HG02642 (cell line): Measurements from ENCODE around the gene LRIG3.
"Not testable (repeated sequence)": the region's sequence is repeated elsewhere in the genome, so short reads cannot be mapped to it uniquely, and the experiment has no call there.

Experiments used
- ATAC-seq: cut with Tn5 transposase; IDR thresholded peaks from one replicate; pipeline ENCODE4 v1.9.1; 2021; ENCODE audit warnings: mild to moderate bottlenecking; ENCODE audit not compliant: unreplicated experiment, poor library complexity

LRIG3 gene

DNA sequence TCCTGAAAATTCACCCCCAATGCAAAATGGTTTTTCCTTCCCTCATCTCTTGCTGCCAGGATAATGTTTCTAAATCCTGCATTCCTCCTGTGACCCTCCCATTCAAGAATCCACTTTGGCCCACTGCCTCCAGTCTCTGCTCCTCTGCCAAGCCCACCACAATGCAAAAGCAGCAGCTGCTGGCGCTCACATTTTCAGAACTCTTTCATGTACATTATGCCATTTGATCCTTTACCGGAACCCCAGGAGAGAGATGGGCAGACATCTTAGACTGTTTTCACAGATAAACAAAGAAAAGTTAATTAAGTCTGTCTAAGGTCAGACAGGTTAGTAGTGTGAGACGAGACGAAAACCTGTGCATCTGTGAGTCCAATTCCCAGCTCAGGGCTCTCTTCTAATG lies 12.9 kb downstream of the LRIG3 start:
- no peak for ATAC-seq

DNA sequence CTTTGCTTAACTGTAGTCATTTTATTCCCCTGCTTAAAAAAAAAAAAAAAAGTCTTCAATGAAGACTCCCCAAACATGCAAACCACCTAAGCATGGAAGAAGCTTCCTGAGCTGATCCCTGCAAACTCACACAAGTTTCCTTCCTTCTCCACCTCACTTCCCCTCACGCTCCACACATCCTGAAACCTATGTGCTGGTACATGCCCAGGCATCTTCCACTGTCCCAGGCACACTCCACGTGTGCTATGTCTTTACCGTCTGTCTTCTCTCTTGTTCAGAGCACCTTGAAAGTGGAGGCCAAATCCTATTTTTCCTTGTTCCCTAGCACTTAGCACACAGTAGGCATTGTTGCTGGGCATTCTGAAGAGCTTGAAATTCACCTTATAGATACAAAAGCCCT lies 13.4 kb downstream of the LRIG3 start:
- ATAC-seq = no peak

DNA sequence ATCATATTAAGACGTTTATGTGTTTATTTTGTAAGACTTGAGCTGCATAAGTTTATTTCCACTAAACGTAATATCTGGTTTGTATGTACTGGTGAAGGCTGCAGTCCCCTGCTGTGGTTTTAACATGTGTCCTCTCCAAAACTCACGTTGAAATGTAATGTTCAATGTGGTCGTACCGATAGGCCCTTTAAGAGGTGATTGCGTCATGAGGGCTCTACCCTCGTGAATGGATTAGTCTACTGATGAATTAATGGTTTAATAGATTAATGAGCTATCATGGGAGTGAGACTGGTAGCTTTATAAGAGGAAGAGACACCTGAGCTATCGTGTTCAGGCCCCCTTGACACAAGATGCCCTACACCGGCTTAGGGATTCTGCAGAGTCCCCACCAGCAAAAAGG lies 14.9 kb downstream of the LRIG3 start:
- ATAC-seq = no peak

DNA sequence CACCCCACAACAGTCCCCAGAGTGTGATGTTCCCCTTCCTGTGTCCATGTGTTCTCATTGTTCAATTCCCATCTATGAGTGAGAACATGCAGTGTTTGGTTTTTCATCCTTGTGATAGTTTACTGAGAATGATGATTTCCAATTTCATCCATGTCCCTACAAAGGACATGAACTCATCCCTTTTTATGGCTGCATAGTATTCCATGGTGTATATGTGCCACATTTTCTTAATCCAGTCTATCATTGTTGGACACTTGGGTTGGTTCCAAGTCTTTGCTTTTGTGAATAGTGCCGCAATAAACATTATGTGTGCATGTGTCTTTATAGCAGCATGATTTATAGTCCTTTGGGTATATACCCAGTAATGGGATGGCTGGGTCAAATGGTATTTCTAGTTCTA lies 17.6 kb downstream of the LRIG3 start:
- ATAC-seq = not testable (repeated sequence)

DNA sequence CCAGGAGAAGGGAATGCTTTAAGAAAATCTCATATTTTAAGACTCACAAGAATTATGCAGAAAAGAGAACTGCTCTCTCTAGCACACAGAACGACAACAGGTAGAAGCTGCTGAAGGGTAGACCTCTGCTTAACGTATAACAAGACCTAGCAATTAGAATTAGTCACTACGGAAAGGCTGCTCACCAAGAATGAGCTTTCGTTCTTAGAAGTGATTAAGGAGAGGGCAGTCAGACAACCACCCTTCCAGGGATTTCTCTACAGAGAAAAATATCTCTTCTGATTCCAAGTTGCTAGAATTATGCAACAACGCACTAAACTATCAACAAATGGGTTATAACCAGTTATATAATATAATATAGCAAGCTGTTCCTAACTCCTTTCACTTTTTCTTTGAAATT lies 18.6 kb downstream of the LRIG3 start:
- ATAC-seq = no peak

DNA sequence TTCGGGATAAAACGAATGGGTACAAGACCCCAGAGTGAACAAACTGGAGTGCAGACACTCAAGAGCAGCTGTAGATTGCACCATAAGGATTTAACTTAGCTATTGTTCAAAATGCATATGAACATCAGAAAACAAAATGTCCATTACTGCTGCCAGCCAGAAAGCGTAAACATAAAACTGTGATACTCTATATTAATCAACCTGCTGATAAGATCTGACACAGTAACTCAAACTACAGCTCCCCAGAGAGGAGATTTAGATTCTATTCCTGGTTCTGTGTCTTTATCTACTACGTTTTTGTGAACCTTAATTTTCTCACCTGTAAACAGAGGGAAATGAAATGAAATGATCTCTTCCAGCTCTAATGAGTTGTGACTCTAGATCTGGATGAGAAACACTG lies 22.3 kb downstream of the LRIG3 start:
- no peak for ATAC-seq

DNA sequence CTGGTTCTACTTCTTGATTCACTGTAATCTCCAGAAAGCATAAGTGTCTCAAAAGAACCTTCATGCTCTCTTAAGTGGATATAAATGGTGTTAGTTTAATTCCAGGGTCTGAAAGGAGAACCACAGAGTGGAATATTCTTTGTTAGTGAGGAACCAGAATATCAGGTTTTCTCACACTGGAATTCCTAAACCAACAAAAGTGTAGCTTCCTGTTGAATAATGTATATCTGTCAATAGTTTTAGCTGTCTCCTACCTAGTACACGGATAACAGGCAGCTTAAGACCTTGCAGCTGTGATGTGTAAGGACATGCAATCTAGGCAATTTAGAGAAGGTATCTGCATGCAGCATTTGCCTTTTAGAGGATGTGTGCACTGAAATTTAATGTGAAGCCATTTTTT lies 24.0 kb downstream of the LRIG3 start:
- no peak for ATAC-seq

DNA sequence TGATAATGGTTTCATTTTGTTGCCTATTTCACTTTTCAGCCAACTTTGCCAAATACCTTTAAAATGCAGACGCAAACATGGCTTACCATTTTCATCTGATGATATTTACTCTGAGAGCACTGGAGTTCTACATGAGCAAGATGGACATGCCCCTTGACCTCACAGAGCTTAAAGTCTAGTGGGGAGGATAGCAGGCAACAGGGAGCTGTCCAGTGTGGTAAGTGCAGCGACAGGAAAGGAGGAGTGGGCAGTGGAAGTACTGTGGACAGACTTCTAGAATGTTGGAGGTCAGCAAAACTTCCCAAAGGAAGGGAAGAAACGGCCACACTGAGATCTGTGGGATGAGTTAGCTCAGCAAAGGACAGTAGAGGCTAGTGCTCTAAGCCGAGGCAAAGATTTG lies 25.3 kb downstream of the LRIG3 start:
- no peak for ATAC-seq

DNA sequence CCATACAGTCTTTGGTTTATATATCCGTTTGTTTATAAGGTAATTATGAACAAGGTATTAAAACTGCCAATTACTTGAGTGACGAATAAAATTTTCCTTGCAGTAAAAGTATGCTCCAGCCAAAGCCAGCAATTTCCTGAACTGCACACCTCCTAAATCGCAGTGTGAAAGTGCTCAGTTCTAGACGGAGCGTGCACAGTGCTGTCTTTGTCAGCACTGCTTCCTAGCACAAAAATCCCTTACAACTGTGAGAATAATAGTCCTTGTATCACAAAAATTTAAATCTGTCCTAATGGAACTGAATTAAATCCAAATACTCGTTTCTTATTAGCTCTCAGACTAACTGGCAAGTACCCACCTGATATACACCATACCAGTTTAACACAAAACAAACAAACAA lies 26.3 kb downstream of the LRIG3 start:
- ATAC-seq = no peak

DNA sequence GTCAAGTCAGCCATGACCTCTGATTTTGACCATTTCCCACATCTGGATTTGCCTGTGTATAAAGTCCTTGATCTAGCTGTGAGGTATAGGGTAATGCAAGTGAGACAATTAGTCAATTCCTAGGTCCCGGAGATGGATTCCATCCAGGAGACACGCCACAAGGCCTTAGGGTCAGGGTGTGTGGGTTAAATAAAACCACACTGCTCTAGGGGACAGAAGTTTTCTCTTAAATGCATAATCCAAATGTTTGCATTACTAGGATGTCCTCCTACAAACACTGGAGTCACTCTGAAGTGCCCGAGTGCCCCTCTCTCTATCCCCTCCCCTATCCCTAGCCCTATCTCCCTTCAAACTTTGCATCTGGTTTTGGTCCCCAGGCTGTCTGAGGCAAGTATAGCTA lies 26.8 kb downstream of the LRIG3 start:
- no peak for ATAC-seq

DNA sequence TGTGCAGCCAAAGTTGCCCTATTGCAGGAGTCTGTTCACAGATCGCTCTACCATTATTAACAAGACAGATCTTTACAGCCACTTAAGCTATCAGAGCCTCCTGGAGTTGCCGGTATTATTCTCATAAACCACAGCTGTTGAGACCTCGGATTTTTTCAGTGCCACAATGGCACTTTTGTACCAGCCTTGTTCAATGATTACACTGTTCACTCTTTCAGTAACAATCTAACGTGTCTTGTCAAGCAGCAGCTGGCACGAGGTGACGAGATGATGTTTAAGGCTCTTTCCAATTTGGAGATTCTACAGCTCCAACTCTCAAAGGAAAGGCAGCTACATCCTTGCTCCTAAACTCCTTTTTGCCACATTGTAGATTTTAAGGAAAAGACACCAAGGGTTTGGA lies 30.7 kb downstream of the LRIG3 start:
- no peak for ATAC-seq

DNA sequence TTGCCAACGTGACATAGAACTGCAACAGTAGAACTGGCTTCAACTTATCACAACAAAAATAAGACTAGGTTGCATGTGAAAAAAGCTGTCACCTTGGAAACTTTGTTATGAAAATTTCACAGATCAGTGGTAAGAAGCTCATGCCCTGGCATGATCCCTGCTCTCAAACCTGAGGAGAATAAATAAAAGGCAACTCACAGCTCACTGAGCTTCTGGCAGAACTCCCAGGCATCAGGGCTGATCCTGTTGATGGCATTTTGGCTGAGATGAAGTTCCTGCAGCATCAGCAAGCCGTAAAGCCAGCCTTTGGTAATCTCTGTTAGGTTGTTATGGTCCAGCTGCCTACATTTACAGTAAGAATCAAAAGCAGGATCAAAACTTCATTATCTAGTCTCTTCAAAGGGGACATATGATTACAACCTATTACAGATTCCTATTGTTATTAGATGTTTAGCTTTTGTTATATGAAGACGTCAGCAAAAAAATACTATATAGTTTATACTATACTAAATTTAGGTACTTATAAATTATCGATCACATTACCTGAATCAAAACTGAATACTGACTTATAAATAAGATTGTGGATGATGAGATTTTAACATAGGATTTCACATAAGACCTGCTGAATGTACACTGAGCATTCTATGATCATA lies 32.0 kb downstream of the LRIG3 start:
- ATAC-seq = no peak

DNA sequence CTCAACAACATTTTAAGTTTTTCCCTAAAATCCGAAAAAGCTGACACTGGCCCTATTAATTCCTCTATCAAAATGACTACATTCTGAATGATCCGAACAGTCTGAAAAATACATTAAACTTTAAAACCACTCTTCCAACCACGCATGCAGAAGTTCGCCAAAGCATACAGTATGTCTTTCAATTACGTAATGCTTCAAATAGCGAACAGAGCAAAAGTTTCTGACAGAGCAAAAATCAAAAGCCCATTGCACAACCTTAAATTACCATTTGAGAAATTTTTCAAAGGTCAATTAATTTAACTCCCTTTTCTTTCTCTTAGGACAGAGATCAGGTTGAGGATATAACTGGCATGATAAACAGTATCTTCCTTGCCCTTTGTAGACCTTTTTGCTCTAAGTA lies 33.2 kb downstream of the LRIG3 start:
- no peak for ATAC-seq

DNA sequence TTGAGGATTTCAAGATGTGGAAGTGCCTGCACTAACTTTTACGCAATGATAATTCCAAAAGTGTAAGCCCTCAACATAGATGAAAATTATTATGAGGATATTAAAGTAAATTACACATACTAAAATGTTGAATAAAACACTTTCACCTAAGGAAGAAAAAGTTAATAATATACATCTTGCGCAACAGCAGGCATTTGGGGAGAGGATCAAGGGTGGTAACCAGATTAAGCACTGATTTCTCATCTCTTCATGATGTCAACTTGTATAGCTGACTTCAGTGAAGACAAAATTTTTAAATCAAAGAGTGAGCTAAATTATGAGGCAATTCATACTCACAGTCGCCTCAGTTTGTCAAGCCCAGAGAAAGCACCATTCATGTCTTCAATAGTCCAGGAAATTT lies 33.8 kb downstream of the LRIG3 start:
- no peak for ATAC-seq

DNA sequence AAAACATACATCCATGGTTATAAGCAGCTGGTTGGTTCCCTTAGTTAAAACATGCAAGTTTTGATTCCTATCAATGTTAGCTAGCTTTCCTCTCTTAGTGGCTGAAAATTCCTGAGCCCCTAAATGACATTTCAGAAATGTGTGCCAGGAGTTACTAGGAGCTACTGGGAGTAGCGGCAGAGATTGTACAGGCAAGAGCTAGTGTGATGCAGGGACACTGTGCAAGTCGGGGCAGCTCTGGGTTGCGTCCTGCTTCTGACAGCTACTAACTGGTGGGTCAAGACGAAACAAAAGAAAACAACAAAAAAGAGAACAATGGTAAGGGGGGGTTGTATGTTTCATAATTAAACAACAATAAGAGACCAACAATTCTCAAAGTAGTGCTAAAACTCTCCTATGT lies 35.4 kb downstream of the LRIG3 start:
- no peak for ATAC-seq

DNA sequence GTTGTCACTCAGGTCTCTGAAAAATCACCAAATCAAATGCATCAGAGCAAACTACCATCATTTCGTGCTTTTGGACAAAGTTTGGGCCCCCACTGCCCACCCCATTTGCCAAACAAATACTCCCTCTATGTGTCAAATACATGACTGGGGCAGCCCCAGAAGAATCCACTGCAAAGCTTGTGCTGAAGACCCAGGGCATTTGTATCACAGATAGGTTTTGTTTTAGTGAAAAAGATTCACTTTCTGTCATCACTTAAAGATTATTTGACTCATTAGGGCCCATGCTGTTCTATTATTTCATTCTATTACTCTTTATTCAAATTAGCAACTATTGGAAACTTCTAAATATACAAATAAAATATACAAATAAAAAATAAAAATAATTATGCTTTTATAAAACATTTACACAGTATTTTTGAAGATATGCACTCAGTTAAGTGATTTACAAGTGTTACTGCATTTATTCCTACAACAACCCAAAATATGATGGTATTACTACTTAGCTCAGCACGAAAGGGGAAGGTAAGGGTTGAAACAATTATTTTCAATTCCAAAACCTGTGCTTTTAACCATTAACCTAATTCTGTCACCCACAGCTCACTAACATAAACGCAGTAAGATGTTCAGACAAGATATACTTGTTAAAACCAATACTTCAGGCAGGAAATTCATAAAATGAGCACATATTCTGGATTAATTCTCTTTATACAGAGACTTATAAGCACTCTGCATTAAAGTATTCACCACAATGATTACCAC lies 36.5 kb downstream of the LRIG3 start:
- ATAC-seq = no peak

DNA sequence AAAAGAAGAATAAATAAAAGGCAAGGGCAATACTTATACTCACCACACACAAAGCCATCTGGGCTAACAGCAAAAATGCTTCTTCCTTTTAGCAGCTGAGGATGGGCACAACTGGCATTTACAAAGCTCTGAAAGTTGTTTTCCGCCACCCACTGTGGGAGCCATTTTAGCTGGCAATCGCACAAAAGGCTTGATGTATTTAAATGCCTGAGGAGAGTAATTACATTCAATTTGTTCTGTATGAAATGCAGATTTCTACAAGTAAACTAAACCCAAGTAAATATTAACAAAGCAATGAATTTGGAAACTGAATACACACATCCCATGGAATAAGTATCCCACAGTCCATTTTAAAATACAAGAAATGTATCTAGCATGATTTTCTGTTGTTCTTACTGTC lies 37.5 kb downstream of the LRIG3 start:
- no peak for ATAC-seq

DNA sequence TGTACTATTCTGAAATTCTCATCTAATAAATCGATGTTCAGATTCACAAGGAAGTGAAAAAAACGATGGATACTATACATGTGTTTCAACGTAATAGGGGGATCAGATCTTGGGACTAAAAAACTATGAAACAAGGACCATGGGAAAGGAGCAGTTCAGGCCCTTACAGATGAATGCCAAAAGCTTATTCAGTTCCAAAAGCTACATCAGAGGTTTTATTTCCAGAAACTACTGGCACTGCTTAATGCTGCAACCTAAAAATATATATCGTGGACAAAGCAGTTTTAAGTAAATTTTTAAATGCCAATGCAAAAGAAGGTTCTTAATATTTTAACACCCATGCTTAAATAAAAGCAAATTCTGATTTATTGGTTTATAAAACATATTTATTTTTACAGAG lies 38.5 kb downstream of the LRIG3 start:
- no peak for ATAC-seq

DNA sequence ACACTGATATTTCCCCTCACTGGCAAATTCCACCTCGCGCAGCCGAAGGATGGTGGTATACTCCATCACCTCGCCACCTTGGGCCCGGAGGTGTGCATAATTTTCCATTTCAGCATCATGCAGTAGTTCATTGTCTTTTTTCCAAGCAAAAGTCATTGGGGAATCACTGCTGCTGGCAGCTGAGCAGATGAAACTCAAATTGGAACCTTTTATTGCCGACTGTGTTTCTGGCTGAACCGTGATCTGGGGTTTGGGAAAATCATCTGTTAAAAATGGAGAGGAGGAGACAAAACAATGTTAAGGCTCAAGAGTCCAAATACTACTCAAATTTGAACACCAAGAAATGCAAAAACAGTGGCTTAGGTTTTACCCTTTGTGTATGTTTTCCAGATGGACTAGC lies 39.7 kb downstream of the LRIG3 start:
- ATAC-seq = no peak

DNA sequence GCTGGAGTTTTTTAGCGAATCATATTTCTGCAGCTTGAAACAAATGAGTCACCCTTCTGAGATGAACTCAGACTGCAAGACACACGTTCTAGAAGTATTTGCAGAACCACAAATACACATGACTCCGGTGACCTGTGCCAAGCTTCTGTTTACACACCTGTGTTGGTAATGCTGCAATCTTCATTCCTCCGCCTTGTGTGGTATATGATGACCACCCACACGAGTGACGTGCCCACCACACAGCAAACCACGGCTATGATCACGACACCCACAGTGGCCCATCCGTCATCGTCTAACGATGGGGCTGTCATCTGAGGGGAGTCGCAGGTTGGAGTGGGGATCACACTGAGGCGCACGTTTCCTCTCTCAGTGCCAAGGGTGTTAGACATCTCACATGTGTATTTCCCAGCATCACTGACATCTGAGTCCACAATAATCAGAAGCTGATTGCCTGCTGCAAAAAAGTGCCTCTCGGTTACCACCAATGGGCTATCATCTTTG lies 43.0 kb downstream of the LRIG3 start:
- ATAC-seq = no peak

DNA sequence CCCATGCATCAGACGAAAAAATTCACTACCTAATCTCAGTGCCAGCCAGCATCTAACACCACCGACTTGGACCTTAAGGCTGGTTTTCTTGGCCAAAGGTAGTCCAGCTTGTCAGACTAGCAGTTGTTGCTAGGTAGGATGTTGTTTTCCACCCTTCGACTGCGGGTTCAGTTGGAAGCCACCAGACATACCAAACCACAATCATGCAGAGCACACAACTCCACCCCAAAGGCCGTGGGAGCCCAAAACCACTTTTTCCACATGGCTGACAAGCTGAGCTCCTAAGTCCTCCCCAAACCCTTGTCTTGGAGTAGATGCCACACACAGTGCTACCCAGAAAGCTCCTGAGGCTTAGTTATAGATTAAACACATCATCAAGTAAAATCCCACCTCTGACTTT lies 46.8 kb downstream of the LRIG3 start:
- no peak for ATAC-seq

DNA sequence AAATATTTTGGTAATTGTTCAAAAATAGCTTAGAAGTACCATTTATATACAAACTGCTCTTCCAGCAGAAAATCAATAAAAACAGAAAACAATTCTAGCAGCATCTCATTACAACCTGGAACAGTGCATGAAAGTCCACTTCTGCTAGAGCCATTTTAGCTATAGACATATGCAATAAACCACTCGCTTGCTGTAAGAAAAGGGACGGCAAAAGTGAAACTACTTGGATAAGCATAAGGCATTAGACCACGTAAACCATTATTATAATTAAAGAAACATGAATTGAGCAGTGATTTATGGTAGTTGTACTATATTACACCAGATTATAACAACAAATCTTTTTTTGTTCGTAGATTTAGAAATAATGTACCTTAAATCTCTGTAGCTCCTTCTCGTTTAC lies 48.7 kb downstream of the LRIG3 start:
- ATAC-seq = no peak
